Gastroesophageal sphincter (tissue), 4 donors: ENCODE measurements around the gene CMTM7. TPM values are rescaled to one million over a fixed set of nuclear protein-coding genes. Genes with fewer than 3 reads are reported as not detected.

Experiments
- ATAC-seq: fragments of 150-250 bp; one replicate; pipeline ENCODE4 v1.9.1; 2016; ENCODE audit warnings: mild to moderate bottlenecking, moderate library complexity
- H3K27ac ChIP-seq, 4 donors: fragments of 200-600 bp; sonication (generic) in 3 of 4; 1 replicate in 3 of 4; 2 replicates in 1 of 4; pipeline ENCODE4 v1.5.1; 2016 to 2019
- H3K27me3 ChIP-seq: fragments of 200-600 bp; sonication (generic); one replicate; pipeline ENCODE4 v1.5.1; 2019
- H3K36me3 ChIP-seq, 2 donors: fragments of 200-600 bp; sonication (generic); one replicate each; pipeline ENCODE4 v1.5.1; 2019; ENCODE audit warnings: control low read depth in 1 of 2
- H3K4me1 ChIP-seq, 3 donors: fragments of 200-600 bp; sonication (generic); 1 replicate in 2 of 3; 2 replicates in 1 of 3; pipeline ENCODE4 v1.5.1; 2016 to 2019; ENCODE audit warnings: control low read depth in 2 of 3
- H3K4me3 ChIP-seq, 2 donors: fragments of 200-600 bp; sonication (generic); one replicate each; pipeline ENCODE4 v1.5.1; 2019; ENCODE audit warnings: mild to moderate bottlenecking in 1 of 2, moderate library complexity in 1 of 2
- H3K9me3 ChIP-seq, 3 donors: fragments of 200-600 bp; sonication (generic); one replicate each; pipeline ENCODE4 v1.5.1; 2017 to 2019; ENCODE audit warnings: control low read depth in 2 of 3
- EP300 ChIP-seq: sonication (generic); formaldehyde crosslinking; IDR thresholded peaks from one replicate; pipeline ENCODE4 v1.6.1; 2017; ENCODE audit warnings: antibody characterized with exemption, mild to moderate bottlenecking
- POLR2A ChIP-seq, 2 donors: fragments of 450-650 bp; IDR thresholded peaks; one replicate each; pipeline ENCODE4 v1.6.1; 2017; ENCODE audit warnings: antibody characterized with exemption in 2 of 2, mild to moderate bottlenecking in 2 of 2, moderate library complexity in 1 of 2
- POLR2AphosphoS5 ChIP-seq: sonication (generic); formaldehyde crosslinking; IDR thresholded peaks from one replicate; pipeline ENCODE4 v1.6.1; 2017; ENCODE audit warnings: antibody characterized with exemption
- WGBS, 2 donors: methylation state at CpG; one replicate each; pipeline ENCODE4 v1.1.5; 2018; ENCODE audit warnings: low coverage in 1 of 2; 5-methylcytosine and 5-hydroxymethylcytosine counted together
- total RNA-seq, 4 donors: library from RNA; depleted of rRNA; stranded (reverse); fragments of >200 nt; gene quantifications; one replicate each; pipeline ENCODE4 v1.1.0, GENCODE V29; 2016
- TF ChIP-seq, protein P1 (sequence below), 4 experiments: fragments of 200-600 bp in 2 of 4; fragments of 450-650 bp in 2 of 4; sonication (generic) in 1 of 4; IDR thresholded peaks; one replicate each; pipeline ENCODE4 v1.5.1; 2017 to 2019; ENCODE audit warnings: antibody characterized with exemption in 4 of 4, mild to moderate bottlenecking in 2 of 4, moderate library complexity in 2 of 4

Gene CMTM7
- total RNA-seq, 4 donors from 2014 or later = 2.9 to 7.0 (median 6.5) TPM

- ATAC-seq = no peak
- TF ChIP-seq, protein P1, sequence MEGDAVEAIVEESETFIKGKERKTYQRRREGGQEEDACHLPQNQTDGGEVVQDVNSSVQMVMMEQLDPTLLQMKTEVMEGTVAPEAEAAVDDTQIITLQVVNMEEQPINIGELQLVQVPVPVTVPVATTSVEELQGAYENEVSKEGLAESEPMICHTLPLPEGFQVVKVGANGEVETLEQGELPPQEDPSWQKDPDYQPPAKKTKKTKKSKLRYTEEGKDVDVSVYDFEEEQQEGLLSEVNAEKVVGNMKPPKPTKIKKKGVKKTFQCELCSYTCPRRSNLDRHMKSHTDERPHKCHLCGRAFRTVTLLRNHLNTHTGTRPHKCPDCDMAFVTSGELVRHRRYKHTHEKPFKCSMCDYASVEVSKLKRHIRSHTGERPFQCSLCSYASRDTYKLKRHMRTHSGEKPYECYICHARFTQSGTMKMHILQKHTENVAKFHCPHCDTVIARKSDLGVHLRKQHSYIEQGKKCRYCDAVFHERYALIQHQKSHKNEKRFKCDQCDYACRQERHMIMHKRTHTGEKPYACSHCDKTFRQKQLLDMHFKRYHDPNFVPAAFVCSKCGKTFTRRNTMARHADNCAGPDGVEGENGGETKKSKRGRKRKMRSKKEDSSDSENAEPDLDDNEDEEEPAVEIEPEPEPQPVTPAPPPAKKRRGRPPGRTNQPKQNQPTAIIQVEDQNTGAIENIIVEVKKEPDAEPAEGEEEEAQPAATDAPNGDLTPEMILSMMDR (IDR thresholded peaks at IDR 0.05) = no peak
- TF ChIP-seq POLR2A (IDR thresholded peaks at IDR 0.05) = no peak
- TF ChIP-seq POLR2AphosphoS5 = no peak
- TF ChIP-seq EP300 = no peak
- Histone ChIP-seq H3K9me3 (no peaks in the 10 kb centered on the region), H3K27me3 (no peaks in the 10 kb centered on the region), H3K4me1 (no peaks in the 10 kb centered on the region), H3K36me3 (peaks cover 0 to 51% of the 10 kb centered on the region in 2 donors), H3K27ac (no peak overlapping the region), H3K4me3 (no peak overlapping the region)
- WGBS, 2 donors = 88 to 94% methylated on average over 6 of the region's 6 CpGs
These were observed 92.8 kb downstream of the CMTM7 start for GRCh38 chr3:32484436-32484835.

DNA sequence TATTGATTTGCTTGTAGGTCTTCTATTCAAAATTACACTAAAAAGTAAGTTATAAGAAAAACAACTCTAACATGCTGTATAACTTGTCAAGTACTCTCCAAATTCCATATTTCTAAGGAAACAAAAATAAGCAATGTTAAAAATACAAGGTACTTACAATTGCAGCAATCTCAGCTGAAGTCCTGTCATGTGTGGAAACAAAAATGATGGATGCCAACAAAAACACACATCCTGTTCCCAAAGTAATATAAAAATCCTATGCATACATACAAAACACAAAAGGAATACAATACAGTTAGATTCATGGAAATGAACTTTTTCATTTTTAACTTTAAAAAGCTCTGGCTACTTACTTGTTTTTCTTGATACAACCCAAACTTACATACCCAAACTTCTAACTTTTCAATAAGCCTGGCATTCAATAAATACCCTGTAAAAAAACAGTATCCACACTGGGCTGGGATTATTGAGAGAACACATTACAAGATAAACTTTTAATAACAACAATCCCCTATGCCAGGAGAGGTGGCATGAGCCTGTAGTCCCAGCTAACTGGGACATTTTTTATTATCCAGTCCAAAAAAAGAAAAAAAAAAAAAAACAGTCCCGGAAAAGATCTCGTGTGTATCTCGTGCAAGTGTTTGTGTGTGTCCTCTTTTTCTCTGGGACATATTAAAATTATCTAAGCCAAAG lies 96.3 kb downstream of the CMTM7 start:
- no peak overlapping the region for H3K27ac ChIP-seq
- H3K27me3 ChIP-seq = no peaks in the 10 kb centered on the region
- H3K9me3 ChIP-seq = no peaks in the 10 kb centered on the region
- H3K4me3 ChIP-seq = no peak overlapping the region
- 57 to 81% methylated on average over 3 of the region's 3 CpGs for WGBS, 2 donors
- no peak for TF ChIP-seq POLR2AphosphoS5
- no peak for TF ChIP-seq POLR2A (IDR thresholded peaks at IDR 0.05)
- TF ChIP-seq, protein P1 (IDR thresholded peaks at IDR 0.05) = no peak
- TF ChIP-seq EP300 = no peak
- peaks cover 0 to 4% (median 0%) of the 10 kb centered on the region in 3 donors for H3K4me1 ChIP-seq
- H3K36me3 ChIP-seq = peaks cover 0 to 39% of the 10 kb centered on the region in 2 donors
- ATAC-seq = no peak

GRCh38 chr3:32488474-32489008 lies 96.9 kb downstream of the CMTM7 start:
- TF ChIP-seq POLR2AphosphoS5 (no peak), POLR2A (IDR thresholded peaks at IDR 0.05) (no peak), EP300 (no peak)
- TF ChIP-seq, protein P1 (IDR thresholded peaks at IDR 0.05) = no peak
- no peak for ATAC-seq
- Histone ChIP-seq H3K27me3 (no peaks in the 10 kb centered on the region), H3K9me3 (no peaks in the 10 kb centered on the region), H3K4me3 (no peak overlapping the region), H3K27ac (no peak overlapping the region), H3K36me3 (peaks cover 0 to 33% of the 10 kb centered on the region in 2 donors), H3K4me1 (peaks cover 0 to 10% (median 0%) of the 10 kb centered on the region in 3 donors)
- 77 to 91% methylated on average over 1 to 3 of the region's 3 CpGs for WGBS, 2 donors

GRCh38 chr3:32492684-32493436 lies 101.2 kb downstream of the CMTM7 start:
- H3K27me3 ChIP-seq = no peaks in the 10 kb centered on the region
- H3K4me1 ChIP-seq = peaks cover 0 to 28% (median 0%) of the 10 kb centered on the region in 3 donors
- H3K4me3 ChIP-seq = no peak overlapping the region
- WGBS, 2 donors = 56 to 74% methylated on average over 3 of the region's 3 CpGs
- no peak for TF ChIP-seq POLR2AphosphoS5
- no peak for TF ChIP-seq POLR2A (IDR thresholded peaks at IDR 0.05)
- TF ChIP-seq, protein P1 (IDR thresholded peaks at IDR 0.05) = no peak
- no peak for TF ChIP-seq EP300
- ATAC-seq = no peak
- H3K27ac ChIP-seq = no peak overlapping the region
- peaks cover 0 to 6% of the 10 kb centered on the region in 2 donors for H3K36me3 ChIP-seq
- no peaks in the 10 kb centered on the region for H3K9me3 ChIP-seq
